GM06990 (cell line): ENCODE measurements around the gene PRLH.

Experiments
- DNase-seq: peaks from one replicate; pipeline ENCODE4 v3.0.0-alpha.2; 2011; ENCODE audit not compliant: insufficient read length; ENCODE audit errors: extremely low read depth
- H3K27me3 ChIP-seq: replicated peaks from 2 replicates; pipeline ENCODE4 v1.6.0; 2011; ENCODE audit warnings: low read length; ENCODE audit not compliant: control insufficient read depth, insufficient read depth
- H3K36me3 ChIP-seq: 2 replicates; pipeline ENCODE4 v1.5.1; 2011; ENCODE audit warnings: low read length; ENCODE audit not compliant: control insufficient read depth, insufficient read depth
- H3K4me3 ChIP-seq: replicated peaks from 2 replicates; pipeline ENCODE4 v1.5.1; 2011; ENCODE audit warnings: low read depth, mild to moderate bottlenecking, control low read depth, low read length
- TF ChIP-seq, protein P1 (sequence below): IDR thresholded peaks from 2 replicates; pipeline ENCODE4 v1.5.1; 2011; ENCODE audit warnings: low read length, control low read depth, mild to moderate bottlenecking, inconsistent platforms; ENCODE audit not compliant: insufficient read depth, poor library complexity, severe bottlenecking

The PRLH gene

DNA sequence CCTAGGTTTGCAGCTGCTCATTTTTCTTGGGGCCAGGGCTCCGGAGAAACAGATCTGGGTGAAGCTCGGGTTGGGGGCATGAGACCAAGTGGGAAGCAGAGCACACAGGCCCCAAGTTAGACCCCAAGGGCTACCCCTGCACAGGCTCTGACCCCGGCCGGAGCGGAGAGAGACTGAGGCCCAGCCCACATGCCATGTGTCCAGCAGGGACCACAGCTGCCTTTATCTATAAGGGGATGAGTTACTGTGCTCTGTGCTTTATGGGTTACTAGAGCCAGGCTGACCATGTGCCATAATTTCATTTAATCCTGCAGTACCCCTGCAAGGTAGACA lies 30.3 kb upstream of the PRLH start:
- Histone ChIP-seq H3K36me3 (no peaks in the 10 kb centered on the region), H3K4me3 (no peak overlapping the region), H3K27me3 (no peaks in the 10 kb centered on the region)
- TF ChIP-seq, protein P1, sequence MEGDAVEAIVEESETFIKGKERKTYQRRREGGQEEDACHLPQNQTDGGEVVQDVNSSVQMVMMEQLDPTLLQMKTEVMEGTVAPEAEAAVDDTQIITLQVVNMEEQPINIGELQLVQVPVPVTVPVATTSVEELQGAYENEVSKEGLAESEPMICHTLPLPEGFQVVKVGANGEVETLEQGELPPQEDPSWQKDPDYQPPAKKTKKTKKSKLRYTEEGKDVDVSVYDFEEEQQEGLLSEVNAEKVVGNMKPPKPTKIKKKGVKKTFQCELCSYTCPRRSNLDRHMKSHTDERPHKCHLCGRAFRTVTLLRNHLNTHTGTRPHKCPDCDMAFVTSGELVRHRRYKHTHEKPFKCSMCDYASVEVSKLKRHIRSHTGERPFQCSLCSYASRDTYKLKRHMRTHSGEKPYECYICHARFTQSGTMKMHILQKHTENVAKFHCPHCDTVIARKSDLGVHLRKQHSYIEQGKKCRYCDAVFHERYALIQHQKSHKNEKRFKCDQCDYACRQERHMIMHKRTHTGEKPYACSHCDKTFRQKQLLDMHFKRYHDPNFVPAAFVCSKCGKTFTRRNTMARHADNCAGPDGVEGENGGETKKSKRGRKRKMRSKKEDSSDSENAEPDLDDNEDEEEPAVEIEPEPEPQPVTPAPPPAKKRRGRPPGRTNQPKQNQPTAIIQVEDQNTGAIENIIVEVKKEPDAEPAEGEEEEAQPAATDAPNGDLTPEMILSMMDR, result no peak
- DNase-seq, result no peak

DNA sequence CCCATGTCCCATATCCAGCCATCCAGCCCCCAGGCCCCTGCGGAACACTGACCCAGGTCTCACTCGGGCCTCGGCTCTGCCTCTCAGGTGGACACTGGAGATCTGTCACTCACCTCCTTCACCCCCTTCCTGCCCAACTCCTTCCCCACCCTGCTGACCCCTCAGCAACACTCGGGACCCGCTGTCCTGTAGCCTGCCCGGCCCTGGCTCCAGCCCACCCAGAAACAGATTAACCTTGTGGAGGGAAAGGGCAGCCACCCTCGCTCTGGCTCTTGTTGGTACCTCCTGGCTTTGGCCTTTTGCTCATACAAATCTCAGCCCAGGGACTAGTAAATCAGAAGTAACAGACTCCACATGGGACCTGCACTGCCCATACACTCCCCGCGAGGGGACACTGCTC lies 29.8 kb upstream of the PRLH start:
- no peak overlapping the region for H3K4me3 ChIP-seq
- TF ChIP-seq, protein P1, result no peak
- no peak for DNase-seq
- H3K36me3 ChIP-seq, result no peaks in the 10 kb centered on the region
- H3K27me3 ChIP-seq, result no peaks in the 10 kb centered on the region

DNA sequence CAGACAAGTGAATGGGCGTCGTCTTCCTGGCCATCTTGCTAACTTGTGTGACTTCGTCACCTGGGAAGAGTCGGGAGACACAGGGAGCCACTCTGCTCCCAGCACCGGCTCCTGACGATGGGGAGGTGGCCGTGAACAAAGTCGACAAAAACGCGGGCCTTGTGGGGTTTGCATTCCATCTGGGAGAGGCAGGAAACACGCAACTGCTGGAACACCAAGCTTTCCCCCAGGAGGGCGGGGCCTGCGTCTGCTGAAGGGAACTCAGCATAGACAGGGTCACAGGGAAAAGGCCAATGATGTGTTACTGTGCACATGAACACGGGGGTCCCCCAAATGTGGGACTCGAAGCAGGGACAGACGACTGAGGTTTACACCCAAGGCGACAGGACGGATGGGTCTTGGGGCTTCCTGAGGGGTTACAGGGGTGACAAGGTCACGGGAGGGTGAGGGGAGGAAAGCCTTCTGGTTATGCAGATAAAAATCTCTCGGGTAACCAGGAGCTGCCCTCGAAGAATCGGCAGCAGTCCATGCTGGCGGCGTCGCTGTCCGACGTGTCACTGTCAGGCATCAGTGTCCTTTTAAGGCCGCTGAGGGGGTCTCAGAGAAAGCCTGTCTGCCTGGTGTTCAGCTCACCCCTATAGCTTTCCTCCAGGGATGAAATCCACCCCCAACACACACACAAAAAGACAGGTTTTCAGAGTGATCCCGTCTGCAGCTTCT lies 28.2 kb upstream of the PRLH start:
- no peak for DNase-seq
- TF ChIP-seq, protein P1, result no peak
- Histone ChIP-seq H3K36me3 (no peaks in the 10 kb centered on the region), H3K27me3 (no peaks in the 10 kb centered on the region), H3K4me3 (no peak overlapping the region)

DNA sequence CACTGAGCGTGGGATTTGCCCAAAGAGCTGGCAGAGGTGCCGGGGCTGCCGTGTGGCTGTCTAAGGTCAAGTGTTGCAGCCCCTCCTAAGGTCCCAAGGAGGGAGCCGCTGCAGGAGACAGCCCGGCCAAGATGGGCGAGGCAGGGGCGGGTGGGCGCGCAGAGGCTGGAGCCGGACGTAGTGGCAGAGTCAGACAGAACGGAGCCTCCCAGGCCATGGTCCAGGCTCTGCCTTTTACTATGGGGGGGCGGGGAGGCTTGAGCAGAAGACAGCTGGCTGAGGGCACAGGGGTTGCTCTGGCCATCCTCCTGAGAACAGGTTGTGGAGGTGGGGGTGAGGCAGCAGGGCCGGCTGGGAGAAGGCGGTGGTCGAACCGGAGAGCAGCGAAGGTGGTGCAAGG lies 27.5 kb upstream of the PRLH start:
- DNase-seq, result no peak
- no peaks in the 10 kb centered on the region for H3K36me3 ChIP-seq

DNA sequence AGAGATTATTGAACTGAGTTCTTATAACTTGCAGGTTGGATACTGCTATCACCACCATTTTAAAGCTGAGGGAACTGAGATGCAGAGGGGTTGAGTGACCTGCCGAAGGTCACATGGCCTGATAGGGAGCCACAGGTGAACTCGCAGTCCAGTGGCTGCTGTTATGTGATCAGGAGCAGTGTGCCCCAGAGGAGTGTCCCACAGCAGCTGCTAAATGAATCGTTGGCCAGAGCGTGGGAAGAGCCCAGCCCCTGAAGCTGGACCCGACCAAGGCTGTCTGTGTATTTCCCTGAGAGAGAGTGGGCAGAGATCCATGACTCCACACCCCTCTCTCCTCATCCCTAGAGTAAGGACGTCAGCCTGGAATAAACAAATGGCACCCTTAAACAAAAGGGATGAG lies 26.7 kb upstream of the PRLH start:
- H3K27me3 ChIP-seq, result no peaks in the 10 kb centered on the region
- no peak for DNase-seq

More for the DNA sequence above, 27.5 kb upstream of the PRLH start:
- no peaks in the 10 kb centered on the region for H3K27me3 ChIP-seq
- H3K4me3 ChIP-seq, result no peak overlapping the region
- TF ChIP-seq, protein P1, result no peak

More for the DNA sequence above, 26.7 kb upstream of the PRLH start:
- Histone ChIP-seq H3K4me3 (no peak overlapping the region), H3K36me3 (no peaks in the 10 kb centered on the region)
- TF ChIP-seq, protein P1, result no peak
